Bone marrow (tissue), 2 donors: ENCODE data around the gene RARB.

Source experiments
- DNase-seq, 2 donors: peaks; one replicate each; lab custom pipeline; 2025; lab: John Stamatoyannopoulos, UW

RARB gene

DNA sequence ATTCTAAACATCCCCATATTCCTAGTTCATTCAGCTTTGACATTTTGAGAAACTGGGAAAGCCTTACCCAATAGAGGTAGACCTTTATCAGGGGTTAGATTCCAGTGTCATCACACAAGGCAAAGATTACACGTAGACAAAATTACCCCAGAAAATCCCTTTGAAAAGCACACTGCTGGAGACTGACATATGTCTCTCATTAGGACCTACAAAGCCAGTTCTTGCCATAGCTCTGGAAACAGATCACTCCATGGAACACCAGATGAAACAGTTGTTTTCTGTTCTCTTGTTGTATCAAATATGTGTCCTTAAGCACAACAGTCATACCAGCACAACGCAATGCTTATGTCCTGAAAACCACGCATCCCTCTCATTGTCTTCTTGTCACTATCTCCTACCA, 44.7 kb downstream of the RARB start:
- DNase-seq = no peak

- DNase-seq = no peak
Measured at GRCh38 chr3:25473246-25473645, 45.2 kb downstream of the RARB start.

DNA sequence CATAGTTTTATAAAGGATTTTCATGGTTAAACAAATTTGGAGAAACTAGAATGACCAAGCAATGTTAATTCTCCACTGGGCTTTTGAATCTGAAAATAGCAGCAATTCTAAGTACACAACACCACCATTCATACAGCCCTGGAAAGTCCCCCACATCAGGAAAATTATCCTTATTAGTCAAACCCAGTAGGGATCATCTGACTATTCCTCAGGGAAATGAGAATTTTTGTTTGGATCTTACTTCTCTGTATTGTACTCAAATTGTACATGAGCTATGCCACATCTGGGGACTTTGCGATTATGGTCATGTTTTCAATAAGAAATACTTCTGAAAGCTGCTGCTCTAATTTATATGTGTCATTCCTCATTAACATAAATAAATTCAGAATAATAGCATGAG, 46.0 kb downstream of the RARB start:
- no peak for DNase-seq

DNA sequence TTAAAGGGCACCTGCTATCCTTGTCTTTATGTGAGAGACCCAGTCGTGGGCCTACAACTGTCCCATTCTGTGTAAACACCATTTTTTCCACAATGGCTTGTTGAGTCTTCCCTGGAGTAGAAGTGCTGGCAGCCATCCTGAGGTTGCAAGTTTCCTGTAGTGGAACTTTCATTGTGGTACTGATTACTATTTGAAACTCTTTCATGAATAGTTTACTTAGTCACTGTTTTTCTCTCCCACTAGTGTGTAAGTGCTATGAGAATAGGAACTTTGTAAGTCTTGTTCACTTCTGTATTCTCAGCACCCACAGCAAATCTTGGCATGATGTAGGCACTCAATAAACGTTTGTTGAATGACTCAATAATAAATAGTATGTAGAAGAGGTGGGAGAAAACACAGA, 48.6 kb downstream of the RARB start:
- no peak for DNase-seq

GRCh38 chr3:25478211-25478757, 50.2 kb downstream of the RARB start:
- DNase-seq = no peak

DNA sequence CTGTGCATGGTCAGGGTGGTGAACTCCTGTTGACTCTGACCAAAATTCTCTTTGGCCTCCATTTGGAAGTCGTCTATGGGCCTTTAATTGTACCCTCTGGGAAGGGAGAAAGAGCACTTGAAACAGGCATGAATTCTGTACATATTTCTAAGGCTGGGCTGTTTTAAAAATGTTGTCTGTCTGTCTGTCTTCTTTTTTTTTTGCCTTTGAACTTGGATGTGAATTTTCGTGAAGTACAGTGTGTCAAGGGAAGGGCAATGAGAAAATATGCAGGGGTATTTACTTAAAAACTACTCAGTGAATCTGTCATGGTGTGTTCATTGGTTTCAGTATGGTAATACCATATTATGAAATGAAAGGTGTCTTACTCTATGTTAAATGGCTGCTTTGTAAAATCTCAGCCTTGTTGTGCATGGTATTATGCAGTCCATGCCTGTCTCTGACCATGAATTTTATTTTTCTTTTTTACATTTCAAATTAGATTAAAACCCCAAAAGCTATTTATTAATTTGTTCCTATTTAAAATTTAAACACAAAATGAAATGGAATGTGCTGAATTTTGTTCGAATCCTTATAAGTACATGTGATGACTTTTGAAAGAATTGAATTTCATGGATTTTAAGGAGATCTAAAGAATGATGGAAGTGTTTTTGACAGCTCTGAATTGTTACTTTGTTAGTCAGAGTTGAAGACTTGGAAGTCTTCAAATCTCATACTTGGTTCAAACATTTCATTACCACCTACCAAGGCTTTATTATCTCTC, 51.1 kb downstream of the RARB start:
- DNase-seq = no peak

DNA sequence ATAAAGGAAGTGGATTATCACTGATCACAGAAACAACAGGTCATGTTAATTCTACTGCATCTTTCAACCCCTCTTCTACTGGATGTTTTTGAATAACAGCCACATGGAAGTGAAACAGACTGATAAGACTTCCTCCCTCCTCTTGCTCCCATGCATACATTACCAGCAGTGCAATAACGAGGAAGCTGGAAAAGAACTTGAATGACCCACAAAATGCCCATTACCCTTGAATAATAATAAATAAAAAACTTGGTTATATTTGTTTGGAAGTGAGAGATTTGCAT, 51.6 kb downstream of the RARB start:
- DNase-seq = no peak

- DNase-seq = no peak
Measured at GRCh38 chr3:25480811-25481210, 52.7 kb downstream of the RARB start.

- no peak for DNase-seq
Measured at GRCh38 chr3:25481386-25481785, 53.3 kb downstream of the RARB start.

DNA sequence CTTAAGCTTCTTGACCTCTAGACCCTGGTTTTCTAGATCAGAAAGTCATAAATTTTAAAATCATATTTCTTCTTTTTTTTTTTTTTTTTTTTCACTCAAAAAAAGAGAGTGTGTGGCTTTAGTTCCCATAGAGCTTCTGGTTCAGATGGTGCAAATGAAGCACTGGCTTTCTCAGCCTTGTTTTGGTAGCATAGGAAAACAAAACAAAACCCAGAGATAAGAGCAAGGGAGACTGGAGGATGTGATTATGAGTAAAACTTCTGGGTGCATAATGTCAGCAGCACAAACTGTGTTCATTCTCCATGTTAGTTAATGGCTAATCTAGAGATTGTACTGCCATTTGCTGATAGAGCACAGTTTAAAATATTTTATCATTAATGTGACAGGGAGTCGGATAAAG, 55.4 kb downstream of the RARB start:
- DNase-seq = no peak

- DNase-seq = no peak
Measured at GRCh38 chr3:25485673-25486072, 57.6 kb downstream of the RARB start.

DNA sequence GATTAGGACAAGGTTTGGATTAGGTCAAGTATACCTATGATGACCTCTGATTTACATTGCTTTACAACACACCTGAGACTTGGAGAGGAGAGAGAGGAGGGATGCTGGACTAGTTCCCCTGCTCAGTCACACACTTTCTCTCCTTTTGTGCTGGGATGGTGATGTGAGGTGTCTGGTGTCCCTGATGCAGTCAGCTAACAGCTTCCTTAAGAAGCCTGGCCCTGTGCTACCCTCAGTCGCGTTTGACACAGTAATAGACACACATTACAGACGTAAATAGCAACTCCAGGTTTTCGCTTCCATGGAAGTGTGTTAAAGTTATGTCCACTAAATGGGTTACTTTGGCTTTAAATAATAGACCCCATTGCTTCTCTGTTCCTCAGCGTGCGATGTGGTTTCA, 58.9 kb downstream of the RARB start:
- DNase-seq = no peak

GRCh38 chr3:25489858-25490593, 62.0 kb downstream of the RARB start:
- DNase-seq = no peak

GRCh38 chr3:25493246-25493645, 65.2 kb downstream of the RARB start:
- no peak for DNase-seq

DNA sequence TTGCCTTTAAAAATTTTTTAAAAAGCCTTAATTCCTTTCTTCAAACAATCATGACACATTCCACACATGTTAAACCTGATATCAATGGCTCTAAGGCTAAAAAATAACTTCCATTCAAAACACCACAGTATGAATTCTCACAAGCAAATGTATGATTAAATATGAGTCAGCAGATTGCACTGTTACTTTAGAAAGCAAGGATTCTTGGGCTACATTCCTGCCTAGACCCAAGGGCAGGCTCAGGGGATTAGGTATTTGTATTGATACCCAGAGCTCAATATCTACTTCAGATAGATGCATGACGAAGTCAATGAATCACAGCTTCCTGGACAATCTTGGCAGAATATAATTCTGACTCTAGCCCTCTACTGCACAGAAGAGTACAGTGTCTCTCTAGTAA, 65.7 kb downstream of the RARB start:
- DNase-seq = no peak

- no peak for DNase-seq
Measured at GRCh38 chr3:25495304-25495703, 67.2 kb downstream of the RARB start.

GRCh38 chr3:25495726-25496253, 67.7 kb downstream of the RARB start:
- no peak for DNase-seq

DNA sequence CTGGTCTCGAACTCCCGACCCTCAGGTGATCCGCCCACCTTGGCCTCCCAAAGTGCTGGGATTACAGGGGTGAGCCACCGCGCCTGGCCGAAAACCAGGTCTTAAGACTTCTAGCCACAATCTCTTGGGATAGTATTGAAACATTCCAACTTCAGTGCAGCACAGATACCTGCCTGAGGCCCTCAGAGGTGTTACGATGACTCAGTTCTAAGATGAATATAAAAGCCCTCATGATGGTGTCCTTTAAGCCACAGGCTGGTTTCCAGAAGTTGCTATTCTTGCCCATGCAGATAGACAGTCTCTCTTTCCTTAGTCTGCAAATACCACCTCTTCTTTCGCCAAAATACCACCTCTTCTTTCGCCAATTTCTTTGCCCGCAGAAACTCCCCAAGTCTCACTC, 69.0 kb downstream of the RARB start:
- DNase-seq = no peak

DNA sequence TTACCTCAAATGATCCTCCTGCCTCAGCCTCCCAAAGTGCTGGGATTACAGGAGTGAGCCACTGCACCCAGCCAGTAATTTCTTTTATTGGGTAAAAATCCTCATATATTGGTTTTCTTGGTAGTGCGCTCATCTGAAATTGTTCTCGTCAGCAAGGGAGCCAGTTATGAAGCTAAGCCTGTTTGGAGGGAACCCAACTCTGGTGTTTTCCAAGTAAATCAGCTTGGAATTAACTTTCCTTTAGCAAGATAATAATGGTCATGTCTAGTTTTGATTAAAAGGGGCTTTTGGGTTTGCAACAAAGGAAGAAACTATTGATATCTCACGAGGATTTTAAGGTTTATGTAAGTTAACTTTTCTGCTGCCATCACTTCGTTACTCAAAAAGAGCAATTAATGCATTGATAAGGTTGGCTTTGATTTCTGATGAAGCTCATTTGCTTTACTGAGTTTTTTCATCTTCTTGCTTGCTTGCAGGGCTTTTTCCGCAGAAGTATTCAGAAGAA, 72.7 kb downstream of the RARB start:
- DNase-seq = no peak

DNA sequence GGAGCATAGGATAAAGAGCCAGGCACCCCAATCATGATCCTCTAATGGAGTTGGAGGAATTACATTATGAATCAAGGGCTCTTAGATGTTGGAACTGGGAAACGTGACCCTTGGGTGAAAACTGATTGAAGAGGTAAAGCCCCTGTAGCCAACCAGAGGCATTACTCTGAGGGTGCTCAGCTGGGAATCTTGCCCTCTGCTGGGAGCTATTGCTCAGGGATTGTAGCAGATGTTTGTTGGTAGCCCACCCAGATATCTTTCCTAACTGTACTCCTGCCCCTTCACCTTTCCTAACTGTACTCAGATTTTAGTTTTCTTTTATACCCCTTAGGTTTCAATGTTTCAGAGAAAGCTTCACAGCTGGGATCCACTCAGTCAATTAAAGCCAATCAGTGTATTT, 74.2 kb downstream of the RARB start:
- DNase-seq = no peak

DNA sequence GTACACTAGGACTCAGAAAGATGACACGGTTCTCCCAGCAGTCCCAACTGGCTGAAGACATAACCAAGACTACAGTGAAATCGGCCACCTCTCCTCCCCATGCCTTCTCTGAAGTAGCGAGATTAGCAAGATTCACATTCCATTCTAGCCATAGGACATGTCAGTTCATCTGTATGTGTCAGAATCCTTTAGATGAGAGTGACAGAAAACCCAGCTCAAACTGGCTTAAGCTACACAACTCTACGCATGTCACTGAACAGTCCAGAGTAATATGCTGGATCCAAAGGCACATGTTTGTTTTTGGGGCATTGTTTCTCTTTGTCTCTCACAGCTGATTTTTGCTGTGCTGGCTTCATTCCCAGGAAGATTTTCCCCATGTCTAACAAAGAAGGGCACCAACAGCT, 75.8 kb downstream of the RARB start:
- no peak for DNase-seq

- no peak for DNase-seq
Measured at GRCh38 chr3:25505581-25505980, 77.5 kb downstream of the RARB start.

DNA sequence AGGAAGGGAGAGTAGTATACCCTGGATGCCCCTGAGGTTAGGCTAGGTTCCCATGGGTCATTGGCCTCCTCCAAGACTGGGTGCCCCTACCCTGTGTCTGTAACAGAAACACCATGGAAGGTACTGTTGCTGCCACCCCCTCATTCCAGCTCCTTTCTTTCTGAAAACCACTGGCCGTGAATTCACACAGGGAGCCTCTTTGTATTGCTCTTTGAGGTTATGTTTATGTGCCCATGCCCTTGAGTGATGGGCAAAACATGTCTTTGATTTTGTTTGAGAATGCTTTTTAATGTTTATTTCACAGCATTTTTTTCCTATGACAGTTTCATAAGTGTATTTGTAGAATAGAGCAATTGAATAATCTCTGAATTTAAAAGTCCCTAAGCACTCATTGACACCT, 79.7 kb downstream of the RARB start:
- no peak for DNase-seq
